Bronchial epithelial cell (primary cell): ENCODE results near the gene ADCY1. TPM values are rescaled to one million over a fixed set of nuclear protein-coding genes. Genes with fewer than 3 reads are reported as not detected.
A peak's percentile ranks its signal among the peaks of the same experiment; 100 is the strongest.

Experiments
- DNase-seq: peaks from one replicate; pipeline ENCODE4 v3.0.0-alpha.2; 2010; ENCODE audit warnings: low read depth
- FAIRE-seq: peaks from 2 replicates; lab custom pipeline; 2011; peaks lifted over from hg19 to GRCh38; lab: Jason Lieb, UNC
- H3K27me3 ChIP-seq: 2 replicates; pipeline ENCODE4 v1.5.1; 2011; ENCODE audit warnings: low read length; ENCODE audit not compliant: control insufficient read depth, insufficient read depth
- H3K36me3 ChIP-seq: 2 replicates; pipeline ENCODE4 v1.5.1; 2011; ENCODE audit warnings: low read length; ENCODE audit not compliant: control insufficient read depth, insufficient read depth
- H3K4me3 ChIP-seq: 2 replicates; pipeline ENCODE4 v1.5.1; 2011; ENCODE audit warnings: mild to moderate bottlenecking, low read depth, low read length, control low read depth
- total RNA-seq: library from RNA; depleted of rRNA; stranded (reverse); fragments of >200 nt; gene quantifications from 2 replicates; pipeline ENCODE4 v1.2.1, GENCODE V29; 2014
- TF ChIP-seq, protein P1 (sequence below): IDR thresholded peaks from 2 replicates; pipeline ENCODE4 v1.5.1; 2011; ENCODE audit warnings: mild to moderate bottlenecking, moderate library complexity, low read length, control low read depth, inconsistent platforms; ENCODE audit not compliant: insufficient read depth, severe bottlenecking

ADCY1 gene
- total RNA-seq, 1 donor from 2014 or later = 0.79 TPM

DNA sequence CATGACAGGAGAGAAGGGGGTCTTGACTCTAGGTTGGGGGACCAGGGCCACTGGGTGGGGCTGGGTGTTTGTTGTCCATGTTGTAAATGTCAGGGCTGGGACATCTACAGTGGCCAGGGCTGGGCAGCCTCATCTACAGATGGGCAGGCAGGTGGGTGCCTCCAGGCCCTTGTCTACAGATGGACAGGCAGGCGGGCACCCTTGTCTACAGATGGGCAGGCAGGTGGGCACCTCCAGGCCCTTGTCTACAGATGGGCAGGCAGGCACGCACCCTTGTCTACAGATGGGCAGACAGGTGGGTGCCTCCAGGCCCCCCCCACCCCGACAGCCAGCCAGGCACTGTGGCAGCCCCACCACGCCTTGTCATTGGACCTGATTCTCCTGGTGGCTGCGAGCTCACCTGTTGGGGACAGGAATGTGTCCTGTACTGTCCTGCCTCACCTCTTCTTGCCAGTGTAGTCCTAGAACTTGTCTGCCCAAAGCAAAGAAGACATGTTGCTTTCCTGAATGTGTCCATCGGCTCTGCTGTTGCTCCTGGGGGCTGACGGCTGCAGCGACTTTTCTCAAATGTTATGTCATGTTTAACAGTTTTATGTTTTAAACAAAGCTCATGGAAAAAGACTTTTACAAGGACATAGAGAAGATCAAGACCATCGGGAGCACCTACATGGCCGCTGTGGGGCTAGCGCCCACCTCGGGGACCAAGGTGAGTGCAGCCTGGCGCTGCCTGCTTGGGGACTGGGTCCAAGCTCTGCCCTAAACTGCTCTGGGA lies 129.9 kb downstream of the ADCY1 start:
- DNase-seq = no peak

DNA sequence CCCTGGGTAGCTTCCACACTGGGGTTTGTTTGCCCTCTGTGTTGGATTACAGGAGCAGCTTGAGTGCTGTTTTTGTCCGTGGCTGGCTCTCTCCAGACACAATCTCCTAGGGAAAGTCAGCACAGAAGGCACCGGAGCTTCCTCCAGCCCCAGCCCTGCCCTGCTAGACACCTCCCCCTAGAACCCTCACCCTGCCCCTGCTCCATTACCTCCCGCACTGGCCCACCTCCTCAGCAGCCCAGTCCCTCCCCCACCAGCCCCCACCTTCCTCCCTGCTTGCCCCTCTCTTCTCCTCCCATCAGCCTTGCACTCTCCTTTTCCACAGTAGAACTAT lies 130.5 kb downstream of the ADCY1 start:
- Histone ChIP-seq H3K27me3 (peaks cover 2% of the 10 kb centered on the region), H3K4me3 (no peak overlapping the region), H3K36me3 (no peaks in the 10 kb centered on the region)
- no peak for FAIRE-seq
- DNase-seq = no peak
- TF ChIP-seq, protein P1, sequence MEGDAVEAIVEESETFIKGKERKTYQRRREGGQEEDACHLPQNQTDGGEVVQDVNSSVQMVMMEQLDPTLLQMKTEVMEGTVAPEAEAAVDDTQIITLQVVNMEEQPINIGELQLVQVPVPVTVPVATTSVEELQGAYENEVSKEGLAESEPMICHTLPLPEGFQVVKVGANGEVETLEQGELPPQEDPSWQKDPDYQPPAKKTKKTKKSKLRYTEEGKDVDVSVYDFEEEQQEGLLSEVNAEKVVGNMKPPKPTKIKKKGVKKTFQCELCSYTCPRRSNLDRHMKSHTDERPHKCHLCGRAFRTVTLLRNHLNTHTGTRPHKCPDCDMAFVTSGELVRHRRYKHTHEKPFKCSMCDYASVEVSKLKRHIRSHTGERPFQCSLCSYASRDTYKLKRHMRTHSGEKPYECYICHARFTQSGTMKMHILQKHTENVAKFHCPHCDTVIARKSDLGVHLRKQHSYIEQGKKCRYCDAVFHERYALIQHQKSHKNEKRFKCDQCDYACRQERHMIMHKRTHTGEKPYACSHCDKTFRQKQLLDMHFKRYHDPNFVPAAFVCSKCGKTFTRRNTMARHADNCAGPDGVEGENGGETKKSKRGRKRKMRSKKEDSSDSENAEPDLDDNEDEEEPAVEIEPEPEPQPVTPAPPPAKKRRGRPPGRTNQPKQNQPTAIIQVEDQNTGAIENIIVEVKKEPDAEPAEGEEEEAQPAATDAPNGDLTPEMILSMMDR = no peak

More for the DNA sequence above, 129.9 kb downstream of the ADCY1 start:
- FAIRE-seq = peak; percentile 58
- peaks cover 2% of the 10 kb centered on the region for H3K27me3 ChIP-seq
- no peaks in the 10 kb centered on the region for H3K36me3 ChIP-seq
- TF ChIP-seq, protein P1 = no peak
- no peak overlapping the region for H3K4me3 ChIP-seq

DNA sequence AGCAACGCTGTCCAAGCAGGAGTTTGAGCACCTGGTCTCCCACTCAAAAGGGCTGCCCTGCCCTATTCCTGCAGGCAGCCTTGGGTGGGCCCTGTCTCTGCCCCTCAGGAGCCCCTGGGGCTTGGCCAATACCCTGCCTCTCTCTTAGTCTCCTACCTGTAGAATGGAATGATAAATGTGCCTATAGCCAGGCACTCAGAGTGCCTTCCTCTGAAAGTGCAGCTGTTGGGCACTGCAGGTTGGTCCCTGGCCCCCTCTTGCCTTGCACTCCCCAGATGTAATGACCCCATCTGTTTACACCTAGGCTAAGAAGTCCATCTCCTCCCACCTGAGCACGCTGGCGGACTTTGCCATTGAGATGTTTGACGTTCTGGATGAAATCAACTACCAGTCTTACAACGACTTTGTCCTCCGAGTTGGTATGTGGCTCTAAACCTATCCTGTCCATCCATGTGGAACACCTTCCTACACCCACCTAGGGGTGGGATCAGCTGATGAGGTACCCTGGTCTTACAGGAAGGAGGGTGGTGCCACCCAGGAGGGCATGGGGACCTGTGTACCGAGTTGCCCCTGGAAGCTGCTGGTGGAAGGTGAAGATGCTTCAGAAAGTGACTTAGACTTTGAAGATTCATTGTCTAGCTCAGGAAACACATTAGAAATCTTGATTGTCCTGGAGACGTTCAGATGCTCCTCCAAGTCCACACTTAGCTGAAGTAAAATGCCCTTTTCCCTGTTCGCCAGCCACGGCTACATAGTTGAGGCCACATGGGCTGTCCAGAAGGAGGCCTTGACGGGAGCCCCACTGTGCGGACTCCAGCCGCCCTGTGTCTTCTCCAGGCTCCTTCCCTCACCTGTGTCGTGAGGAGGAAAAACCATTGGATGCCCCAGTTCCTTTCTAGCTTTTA lies 134.1 kb downstream of the ADCY1 start:
- TF ChIP-seq, protein P1 = no peak
- no peak overlapping the region for H3K4me3 ChIP-seq
- FAIRE-seq = no peak
- H3K27me3 ChIP-seq = no peaks in the 10 kb centered on the region
- DNase-seq = no peak
- no peaks in the 10 kb centered on the region for H3K36me3 ChIP-seq

DNA sequence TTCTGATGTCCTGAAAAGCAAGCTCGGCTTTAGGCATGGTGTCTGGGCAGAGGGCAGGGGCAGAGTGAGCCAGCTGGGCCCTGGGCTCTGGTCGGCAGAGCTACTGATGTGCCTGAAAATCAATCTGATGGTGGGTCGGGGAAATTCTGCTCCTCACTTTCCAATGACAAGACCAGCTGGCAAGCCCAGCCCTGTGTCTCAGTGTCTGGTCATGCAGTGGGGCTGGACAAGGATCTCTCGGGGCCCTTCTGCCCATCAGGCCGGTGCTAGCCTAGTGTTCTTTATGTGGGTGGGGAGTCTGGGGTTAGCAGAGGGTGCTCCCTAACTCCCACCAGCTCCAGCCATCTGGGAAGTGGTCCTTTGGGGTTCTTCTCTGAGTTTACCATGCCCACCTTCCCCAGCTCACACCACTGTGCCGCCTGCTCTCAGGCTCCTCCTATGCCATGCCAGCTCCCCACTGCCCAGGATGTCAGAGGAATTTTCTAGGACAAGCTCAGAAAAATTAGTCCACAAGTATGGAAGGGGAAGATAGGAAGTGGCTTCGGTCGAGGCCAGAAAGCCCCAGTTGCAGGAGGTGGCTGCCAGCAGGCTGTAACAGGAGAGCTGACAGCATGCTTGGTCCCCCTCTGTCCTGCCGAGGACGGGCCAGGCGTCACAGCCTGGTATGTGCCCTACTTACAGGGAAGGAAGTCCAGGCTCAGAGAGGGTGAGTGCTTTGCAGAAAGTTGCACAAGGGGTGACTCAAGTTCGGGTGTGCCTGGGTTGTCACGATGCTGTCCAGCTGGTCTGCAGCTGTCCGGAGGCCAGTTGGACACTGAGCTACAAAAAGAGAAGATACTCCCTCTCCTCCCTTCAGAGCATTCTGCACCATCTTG lies 135.2 kb downstream of the ADCY1 start:
- no peaks in the 10 kb centered on the region for H3K27me3 ChIP-seq
- H3K36me3 ChIP-seq = no peaks in the 10 kb centered on the region
- H3K4me3 ChIP-seq = no peak overlapping the region
- FAIRE-seq = no peak
- no peak for DNase-seq
- TF ChIP-seq, protein P1 = no peak

DNA sequence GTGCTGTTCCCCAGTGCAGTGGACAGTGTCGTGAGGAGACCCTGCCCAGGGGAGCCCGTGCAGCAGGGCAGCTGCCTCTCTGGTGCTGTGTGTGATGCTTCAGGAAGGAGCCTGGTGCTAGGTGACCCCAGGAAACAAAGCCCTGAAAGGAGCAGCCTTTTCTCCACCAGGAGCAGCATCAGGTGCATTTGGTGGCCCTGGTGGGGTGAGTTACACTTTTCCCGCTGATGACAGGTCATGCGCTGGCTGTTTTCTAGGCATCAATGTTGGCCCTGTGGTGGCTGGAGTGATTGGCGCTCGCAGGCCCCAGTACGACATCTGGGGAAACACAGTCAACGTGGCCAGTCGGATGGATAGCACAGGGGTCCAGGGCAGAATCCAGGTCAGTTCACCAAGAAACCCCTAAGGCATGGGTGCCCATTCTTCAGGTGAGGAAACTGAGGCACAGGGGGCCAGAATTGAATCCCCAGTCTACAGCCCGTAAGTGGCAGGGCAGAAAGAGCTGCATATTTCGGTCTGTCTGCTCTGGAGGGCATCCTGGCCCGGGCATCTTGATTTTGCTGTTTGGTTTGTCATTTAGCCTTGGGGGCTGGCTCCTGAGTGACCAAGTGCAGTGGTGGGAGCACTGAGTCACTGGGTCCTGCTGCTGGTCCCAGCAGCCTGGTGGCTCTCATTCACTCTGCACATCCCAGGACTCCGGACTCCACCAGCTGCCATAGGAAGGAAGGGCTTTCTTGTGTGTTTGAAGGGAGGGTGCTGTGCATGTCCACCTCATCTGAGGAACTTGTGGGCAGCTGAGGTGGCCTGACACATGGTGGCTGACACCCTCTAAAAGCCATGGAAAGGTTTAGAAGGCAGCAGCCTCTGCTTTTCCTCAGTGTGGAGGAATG lies 136.3 kb downstream of the ADCY1 start:
- Histone ChIP-seq H3K36me3 (no peaks in the 10 kb centered on the region), H3K4me3 (no peak overlapping the region), H3K27me3 (no peaks in the 10 kb centered on the region)
- DNase-seq = no peak
- TF ChIP-seq, protein P1 = no peak
- no peak for FAIRE-seq
